Activated CD8-positive, alpha-beta memory T cell treated with anti-CD3 and anti-CD28 coated beads for 48 hours (primary cell): ENCODE results near the gene KCMF1.

Experiments used
- DNase-seq, 3 experiments: peaks; one replicate each; pipeline ENCODE4 v3.0.0-alpha.2; 2020; ENCODE audit warnings: low read depth in 2 of 3, low spot score in 2 of 3

KCMF1 gene

GRCh38 chr2:84980263-84980983 is 9.5 kb downstream of the KCMF1 start:
- no peak for DNase-seq

- no peak for DNase-seq
Observed at GRCh38 chr2:84986018-84986417, 15.1 kb downstream of the KCMF1 start.

GRCh38 chr2:84989422-84989821 is 18.5 kb downstream of the KCMF1 start:
- no peak for DNase-seq

- DNase-seq = no peak
Observed at GRCh38 chr2:84989927-84990326, 19.0 kb downstream of the KCMF1 start.

- DNase-seq = no peak
Observed at GRCh38 chr2:84991404-84992160, 20.6 kb downstream of the KCMF1 start.

GRCh38 chr2:84995826-84996225 is 24.9 kb downstream of the KCMF1 start:
- no peak for DNase-seq

- no peak for DNase-seq
Observed at GRCh38 chr2:84996909-84997308, 25.9 kb downstream of the KCMF1 start.

GRCh38 chr2:84999553-84999955 is 28.6 kb downstream of the KCMF1 start:
- DNase-seq = no peak

- DNase-seq = no peak
Observed at GRCh38 chr2:85001595-85001994, 30.6 kb downstream of the KCMF1 start.

- no peak for DNase-seq
Observed at GRCh38 chr2:85002534-85002933, 31.6 kb downstream of the KCMF1 start.

GRCh38 chr2:85008252-85008651 is 37.3 kb downstream of the KCMF1 start:
- no peak for DNase-seq

GRCh38 chr2:85009019-85009618 is 38.2 kb downstream of the KCMF1 start:
- no peak for DNase-seq

GRCh38 chr2:85010404-85010803 is 39.4 kb downstream of the KCMF1 start:
- DNase-seq = no peak

GRCh38 chr2:85011098-85011497 is 40.1 kb downstream of the KCMF1 start:
- no peak for DNase-seq

- DNase-seq = no peak
Observed at GRCh38 chr2:85011747-85012146, 40.8 kb downstream of the KCMF1 start.

- no peak for DNase-seq
Observed at GRCh38 chr2:85012431-85012830, 41.5 kb downstream of the KCMF1 start.

GRCh38 chr2:85012855-85013254 is 41.9 kb downstream of the KCMF1 start:
- no peak for DNase-seq

GRCh38 chr2:85015653-85016360 is 44.8 kb downstream of the KCMF1 start:
- no peak for DNase-seq

GRCh38 chr2:85016446-85016845 is 45.5 kb downstream of the KCMF1 start:
- DNase-seq = no peak

- no peak for DNase-seq
Observed at GRCh38 chr2:85017411-85018048, 46.6 kb downstream of the KCMF1 start.

- no peak for DNase-seq
Observed at GRCh38 chr2:85018049-85018447, 47.1 kb downstream of the KCMF1 start.
